GM19463 (cell line): ENCODE measurements around the gene CTTNBP2NL.
A peak's percentile ranks its signal among the peaks of the same experiment; 100 is the strongest.

Experiments
- ATAC-seq: cut with Tn5 transposase; IDR thresholded peaks from one replicate; pipeline ENCODE4 v1.9.1; 2021; ENCODE audit warnings: mild to moderate bottlenecking, moderate library complexity; ENCODE audit not compliant: unreplicated experiment

The CTTNBP2NL gene

DNA sequence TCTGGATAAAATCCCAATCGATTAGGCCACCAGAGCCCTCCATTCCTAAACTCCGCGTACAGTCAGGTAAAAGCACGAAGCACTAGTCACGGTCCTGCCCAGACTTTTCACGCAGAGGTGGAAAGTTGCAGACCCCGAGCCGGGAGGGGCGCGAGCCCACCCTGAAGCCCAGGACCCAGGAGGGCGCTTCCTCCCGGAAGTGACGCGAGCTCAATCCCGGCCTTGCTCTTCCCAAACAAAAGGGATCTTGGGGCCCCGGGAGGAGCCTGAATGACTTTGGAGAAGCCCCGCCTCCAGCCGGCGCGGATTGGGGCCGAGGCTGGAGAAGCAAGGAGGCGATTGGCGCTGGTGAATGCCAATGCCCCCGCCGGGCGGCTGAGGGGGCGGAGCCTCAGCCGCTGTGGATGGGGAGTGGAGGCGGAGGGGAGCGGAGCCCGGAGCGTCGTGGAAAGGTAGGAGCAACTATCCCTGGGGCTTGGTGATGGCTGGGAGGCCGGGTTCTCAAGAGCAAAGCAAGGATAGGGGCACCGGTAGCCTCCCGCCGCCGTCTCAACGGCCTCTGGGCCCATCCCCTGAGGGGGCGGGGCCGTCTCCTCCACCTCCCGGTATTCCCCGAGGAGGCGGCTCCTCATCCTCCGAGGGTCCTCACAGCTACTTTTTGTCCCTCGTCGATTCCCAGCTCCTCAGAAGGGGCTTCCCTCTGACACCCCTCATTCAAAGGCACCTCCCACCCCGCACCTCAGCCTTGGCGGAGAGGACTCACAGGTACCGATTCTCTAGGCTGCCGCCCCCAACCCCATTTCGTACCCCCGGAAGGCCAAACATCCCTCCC lies at the start of gene CTTNBP2NL:
Gene CTTNBP2NL (plus strand): TSS at position 394 of the 832 bp plus-strand sequence. CDS start 19,952 bp downstream, outside the sequence.
- ATAC-seq, result peak; percentile 75

GRCh38 chr1:112346801-112347350 lies 49.1 kb upstream of the CTTNBP2NL start:
- no peak for ATAC-seq

DNA sequence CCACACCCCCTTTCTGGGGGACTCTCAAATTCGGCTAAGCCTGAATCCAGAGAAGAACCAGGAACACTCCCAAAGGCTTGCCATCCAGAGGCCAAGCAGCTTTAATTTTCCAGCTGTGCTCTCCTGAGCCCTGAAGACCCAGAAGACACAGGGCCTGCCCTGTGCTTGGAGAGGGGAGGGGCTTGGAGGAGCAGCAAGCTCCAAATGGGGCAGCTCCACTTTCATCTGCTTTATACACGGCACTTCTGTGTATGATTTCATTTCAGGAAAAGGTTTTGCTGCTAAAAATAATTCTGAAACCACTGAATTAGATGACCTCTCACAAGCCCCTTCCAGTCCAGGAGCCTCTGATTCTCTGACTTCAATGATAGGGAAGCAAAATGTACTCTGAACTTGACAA lies 39.2 kb upstream of the CTTNBP2NL start:
- no peak for ATAC-seq

DNA sequence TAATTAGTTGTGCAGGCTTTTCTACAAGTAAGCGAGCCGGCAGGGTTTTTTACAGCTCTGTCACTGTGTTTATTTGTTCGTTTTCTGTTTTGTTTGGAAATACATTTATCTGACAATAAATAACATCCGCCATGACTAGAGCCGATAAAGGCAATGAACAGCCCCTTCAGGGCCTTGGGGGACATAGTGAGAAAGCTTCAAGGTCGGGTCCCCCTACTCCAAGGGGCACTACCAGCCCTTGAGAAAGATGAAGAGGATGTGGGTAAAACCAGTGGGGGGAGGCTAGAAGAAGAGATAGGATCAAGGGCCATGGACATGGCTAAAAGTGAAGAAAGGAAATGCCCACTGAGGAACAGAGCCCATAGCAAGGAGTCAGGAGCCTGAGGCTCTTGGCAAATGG lies 38.5 kb upstream of the CTTNBP2NL start:
- ATAC-seq, result no peak

DNA sequence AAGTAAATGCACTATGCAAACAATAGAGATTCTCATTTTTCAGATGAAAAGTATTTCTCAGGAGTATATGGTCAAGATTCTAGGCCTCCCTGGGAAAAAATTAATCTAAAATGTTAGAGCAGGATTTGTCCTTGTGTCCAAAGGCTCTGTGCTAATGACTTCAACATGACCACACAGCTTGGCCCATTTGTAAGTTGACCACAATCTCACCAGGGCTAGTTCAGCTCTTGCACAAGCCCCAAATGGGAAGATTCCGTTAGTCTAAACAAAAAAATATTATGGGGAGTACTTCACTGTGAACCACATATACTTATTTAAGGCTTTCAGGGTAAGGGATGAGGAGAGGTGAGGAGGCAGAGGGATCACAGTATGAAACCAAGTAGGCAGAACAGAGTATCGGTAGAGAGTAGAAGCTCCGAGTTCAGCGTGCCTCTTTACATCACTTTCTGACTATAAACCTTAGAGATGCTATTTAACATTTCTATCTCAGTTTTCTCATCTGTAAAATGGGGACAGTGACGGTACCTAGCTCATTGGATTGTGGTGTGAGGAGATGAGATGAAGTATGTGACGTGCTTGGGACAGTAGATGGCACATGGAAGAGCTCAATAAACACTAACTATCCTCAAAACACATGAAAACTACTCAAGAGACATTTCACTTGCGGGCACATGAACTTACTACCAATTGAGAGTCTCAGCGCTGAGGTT lies 37.8 kb upstream of the CTTNBP2NL start:
- no peak for ATAC-seq

GRCh38 chr1:112358798-112359408 lies 37.1 kb upstream of the CTTNBP2NL start:
- ATAC-seq, result no peak

DNA sequence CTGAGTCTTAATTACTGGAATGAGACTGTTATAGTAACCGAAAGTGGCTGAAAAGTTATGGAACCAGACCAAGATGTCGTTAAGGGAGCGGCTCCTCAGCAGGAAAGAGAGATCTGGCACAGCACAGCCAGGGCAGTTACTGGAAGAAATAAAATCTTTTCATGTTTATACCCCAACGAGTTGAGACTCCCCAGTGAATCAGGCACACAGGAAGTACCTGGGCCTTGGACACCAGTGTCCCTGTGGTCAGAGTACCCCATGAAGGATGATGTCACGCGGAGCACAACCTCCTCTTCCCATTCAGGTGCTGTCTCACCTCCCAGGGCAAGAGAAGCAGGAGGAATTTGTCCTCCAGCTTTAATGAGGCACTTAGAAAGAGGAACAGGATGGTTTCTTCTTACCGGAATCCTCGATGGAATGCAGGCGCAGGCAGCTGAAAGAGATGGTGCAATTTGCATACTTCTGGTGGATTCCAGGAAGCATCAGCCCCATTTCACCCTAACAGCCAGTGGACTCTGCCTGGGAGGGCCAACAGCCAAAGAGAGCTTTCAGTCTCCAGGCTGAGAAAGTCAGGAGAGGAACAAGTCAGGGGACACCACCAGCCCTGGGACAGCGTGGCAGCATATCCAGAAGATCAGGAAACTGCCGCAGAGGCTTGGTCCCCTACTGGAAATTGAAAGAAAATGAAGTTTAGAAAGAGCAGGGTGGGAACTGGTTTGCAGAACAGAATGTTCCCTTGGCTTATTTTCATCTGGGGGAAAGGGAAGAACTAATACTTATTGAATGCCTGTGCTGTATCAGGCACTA lies 35.9 kb upstream of the CTTNBP2NL start:
- ATAC-seq, result no peak

DNA sequence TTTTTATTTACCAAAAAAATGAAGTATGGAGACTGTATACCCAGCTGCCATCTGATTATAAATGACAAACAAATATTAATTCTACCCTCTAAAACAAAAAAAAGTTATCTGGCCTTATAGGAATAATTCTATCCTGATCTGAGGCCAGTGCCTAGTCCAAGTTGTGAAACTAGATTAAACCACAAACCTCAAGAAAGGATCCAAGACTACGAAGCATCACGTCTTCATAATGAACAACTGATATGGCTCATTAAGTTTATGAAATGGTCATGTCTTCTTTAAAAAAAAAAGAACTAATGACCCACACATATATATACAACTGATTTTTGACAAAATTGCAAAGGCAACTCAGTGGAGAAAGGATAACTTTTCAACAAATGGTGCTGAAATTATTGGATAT lies 32.4 kb upstream of the CTTNBP2NL start:
- no peak for ATAC-seq

DNA sequence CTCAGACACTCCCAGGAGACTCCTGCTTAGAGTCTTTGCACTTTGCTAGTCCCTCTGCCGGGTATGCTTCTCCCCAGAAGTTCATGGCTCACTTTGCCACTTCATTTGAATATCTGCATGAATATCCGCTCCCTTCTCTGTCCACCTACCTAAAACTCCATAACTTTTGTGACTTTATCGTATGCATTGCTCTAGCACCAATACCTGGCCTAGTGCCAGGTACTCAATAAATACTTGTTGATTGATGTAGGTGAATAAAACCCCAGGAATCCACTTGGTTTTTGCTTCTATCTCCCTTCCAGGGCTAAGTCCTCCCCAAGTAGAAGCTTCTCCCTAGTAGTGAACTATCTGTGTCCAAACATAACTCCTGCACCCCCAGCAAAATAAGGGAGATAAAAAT lies 27.8 kb upstream of the CTTNBP2NL start:
- ATAC-seq, result no peak

DNA sequence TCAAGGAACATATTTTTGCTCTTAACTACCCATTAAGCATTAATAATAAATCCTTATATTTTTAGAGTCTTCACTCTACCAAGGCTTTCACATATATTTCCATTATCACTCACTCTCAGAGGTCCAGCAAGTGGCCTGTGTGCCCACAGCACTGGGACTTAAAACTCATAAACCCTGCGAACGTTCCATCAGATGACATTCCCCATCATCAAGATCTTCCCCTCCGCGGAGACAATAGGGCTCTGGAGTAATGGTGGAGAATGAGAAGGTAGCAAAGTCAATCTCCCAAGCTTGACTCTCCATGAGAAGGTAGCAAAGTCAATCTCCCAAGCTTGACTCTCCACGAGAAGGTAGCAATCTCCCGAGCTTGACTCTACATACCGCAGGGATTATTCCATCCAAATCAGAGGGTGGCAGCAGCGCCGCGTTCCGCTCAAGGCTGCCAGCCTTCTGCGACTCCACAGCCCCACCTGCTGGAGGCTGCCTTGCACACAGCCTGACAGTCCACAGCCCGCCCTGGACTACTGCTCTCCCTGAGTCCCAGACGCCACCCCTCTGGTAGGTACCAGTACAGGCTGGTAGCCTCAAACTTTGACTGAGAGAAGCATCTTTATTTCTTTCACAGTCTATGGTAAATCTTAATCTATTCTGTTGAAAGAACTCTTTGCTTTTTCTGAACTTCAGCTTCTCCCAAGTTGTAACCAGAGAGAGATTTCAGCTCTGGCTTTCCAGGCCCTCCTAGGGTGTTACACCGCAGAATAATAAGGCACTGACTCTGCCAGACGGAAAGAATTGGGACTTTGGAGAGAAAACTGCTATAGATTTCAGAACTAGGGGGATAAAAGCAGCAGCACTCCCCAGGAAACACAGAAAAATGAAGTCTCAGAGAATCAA lies 26.4 kb upstream of the CTTNBP2NL start:
- ATAC-seq, result peak; percentile 93

GRCh38 chr1:112370996-112371395 lies 25.0 kb upstream of the CTTNBP2NL start:
- ATAC-seq, result no peak

DNA sequence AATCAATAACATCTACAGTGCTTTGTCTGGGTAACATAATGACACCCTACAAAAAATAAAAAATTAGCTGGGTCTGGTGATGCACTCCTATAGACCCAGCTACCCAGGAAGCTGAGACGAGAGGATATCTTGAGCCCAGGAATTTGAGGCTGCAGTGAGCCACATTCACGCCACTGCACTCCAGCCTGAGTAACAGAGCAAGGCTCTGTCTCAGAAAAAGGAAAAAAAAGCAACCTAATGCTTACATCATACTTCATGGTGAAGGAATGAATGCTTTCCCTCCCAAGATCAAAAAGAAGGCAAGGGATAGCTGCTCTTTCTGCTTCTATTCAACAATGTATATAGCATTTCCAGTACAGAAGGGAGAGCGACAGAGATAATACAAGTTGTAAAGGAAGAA lies 24.2 kb upstream of the CTTNBP2NL start:
- no peak for ATAC-seq

DNA sequence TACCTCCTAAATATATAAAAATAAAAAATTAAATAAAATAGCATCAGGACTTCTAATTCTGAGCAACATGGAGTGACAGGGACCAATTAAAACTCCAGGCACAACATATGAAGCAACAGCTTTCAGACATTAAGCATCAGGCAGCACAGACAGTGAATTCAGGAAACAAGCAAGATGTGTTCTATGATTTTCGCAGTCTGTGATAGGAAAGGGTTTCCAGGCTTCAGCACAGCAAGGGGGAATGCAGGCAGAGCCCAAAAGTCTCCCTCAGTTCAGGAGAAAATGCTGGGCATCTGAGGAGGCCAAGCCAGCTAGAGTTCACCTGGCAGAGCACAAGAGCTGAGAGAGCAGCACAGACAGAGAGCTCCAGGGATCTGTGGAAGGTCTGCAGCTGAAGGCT lies 22.2 kb upstream of the CTTNBP2NL start:
- ATAC-seq, result no peak

- no peak for ATAC-seq
Measured at GRCh38 chr1:112375701-112376100, 20.3 kb upstream of the CTTNBP2NL start.

- ATAC-seq, result no peak
Measured at GRCh38 chr1:112380356-112380755, 15.7 kb upstream of the CTTNBP2NL start.

GRCh38 chr1:112381324-112382076 lies 14.5 kb upstream of the CTTNBP2NL start:
- no peak for ATAC-seq

DNA sequence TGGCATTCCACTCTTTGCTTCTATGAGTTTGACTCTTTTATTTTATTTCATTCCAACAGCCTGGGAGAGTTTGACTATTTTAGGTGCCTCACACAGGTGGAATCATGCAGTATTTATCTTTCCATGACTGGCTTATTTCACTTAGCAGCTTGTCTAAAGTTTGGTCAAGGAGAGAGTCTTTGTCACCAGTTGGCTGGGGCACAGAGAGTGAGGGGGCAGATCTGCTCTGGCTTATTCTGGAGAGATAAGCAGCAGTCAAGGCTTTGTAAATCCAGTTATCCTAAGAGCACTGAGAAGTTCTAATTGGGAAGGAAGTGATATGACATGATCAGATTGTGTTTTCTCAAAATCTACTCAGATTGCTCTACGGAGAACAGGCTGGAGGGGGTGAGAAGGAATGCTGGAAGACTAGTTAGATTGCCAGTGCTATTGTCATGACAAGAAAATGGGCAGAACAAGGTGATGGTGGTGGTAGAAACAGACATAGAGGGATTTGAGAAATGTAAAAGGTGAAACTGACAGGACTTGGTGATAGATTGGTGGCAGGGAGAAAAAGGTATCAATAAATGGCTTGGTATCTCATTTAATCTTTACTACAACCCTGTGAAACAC lies 12.1 kb upstream of the CTTNBP2NL start:
- ATAC-seq, result no peak

- ATAC-seq, result no peak
Measured at GRCh38 chr1:112386024-112386723, 9.8 kb upstream of the CTTNBP2NL start.
